GM18951 (cell line): ENCODE measurements around the gene CDKAL1.

Experiments used
- POLR2A ChIP-seq: IDR thresholded peaks from 4 replicates; pipeline ENCODE4 v1.6.1; 2011; ENCODE audit warnings: mild to moderate bottlenecking; ENCODE audit not compliant: insufficient read length, insufficient read depth; ENCODE audit errors: extremely low read depth
- in situ Hi-C: fragments of 300-500 bp; cut with MboI; formaldehyde crosslinking; loops from one replicate; pipeline ENCODE4 v1.12.0; 2022; ENCODE audit warnings: low sequenced_read_pairs, mixed read lengths, inconsistent platforms; ENCODE audit not compliant: unreplicated experiment

Gene CDKAL1

DNA sequence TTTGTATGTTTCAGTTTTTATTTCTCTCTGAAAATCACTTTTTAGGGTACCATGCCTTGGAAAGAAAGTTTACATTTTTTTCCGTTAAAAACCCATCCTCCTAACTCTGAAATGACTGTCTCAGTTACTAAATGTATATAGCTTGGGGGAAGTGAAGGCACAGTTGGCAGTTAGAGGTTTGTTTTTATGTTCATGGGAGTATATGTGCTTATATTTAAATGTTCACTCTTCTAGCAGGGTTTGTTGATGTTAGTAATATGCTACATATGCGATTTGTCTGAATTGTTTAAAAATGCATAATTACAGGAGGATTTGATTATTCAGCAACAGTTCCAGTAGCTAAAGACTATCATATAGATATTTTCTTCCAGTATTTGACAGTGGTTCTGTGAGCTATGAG is 31.1 kb downstream of the CDKAL1 start:
- no peak for TF ChIP-seq POLR2A

DNA sequence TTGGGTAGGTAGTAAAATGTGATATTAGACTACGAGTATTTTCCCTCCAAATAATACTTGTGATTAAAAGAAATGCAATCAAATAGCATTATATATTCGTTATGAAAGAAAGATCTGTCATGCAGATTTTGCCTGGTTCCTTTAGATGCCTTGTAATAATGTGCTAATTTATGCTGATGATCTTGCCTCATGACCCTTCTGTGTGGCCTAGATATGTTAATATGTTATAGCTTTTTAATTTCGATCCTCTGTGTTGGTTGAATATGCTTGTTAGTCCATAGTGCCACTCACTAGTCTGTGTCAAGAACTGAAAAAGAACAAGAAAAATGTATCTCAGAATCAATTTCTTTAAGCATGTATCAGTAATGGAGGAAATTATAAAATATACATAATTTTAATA is 31.9 kb downstream of the CDKAL1 start:
- no peak for TF ChIP-seq POLR2A
- in situ Hi-C loops = loop anchor here (25.0 kb wide), 3 partner anchors 621 to 1021 kb away; partner anchors contain the start of gene SOX4

More for the DNA sequence above, 31.1 kb downstream of the CDKAL1 start:
- in situ Hi-C loops = loop anchor here (25.0 kb wide), 3 partner anchors 622 to 1022 kb away; partner anchors contain the start of gene SOX4

DNA sequence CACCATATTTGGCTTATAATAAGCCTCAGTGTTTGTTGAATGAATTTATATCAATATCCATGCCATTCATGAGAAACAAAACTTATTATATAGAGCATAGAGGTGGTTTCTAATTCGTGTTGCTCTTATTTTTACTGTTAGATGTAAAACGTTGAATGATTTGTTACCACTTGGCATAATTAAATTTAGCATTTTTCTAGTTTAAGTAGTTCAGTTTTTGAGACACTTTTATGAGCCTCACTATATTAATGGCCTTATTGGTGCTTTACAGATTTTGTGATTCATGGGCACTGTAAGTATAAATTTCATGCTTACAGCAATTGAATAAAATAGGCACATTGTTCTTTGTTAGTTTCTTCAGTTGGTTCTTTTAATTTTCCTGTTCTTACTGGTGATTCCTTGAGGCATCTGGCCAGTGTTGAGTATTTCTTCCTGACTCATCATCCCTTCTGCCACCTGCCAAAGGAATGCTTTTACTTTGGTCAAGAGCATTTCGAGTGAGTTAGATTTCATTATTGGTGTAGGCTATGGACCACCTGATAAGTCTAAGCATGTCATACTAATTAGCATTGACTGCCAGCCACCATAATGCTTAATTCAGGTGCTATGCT is 34.8 kb downstream of the CDKAL1 start:
- in situ Hi-C loops = loop anchor here (25.0 kb wide), 3 partner anchors 618 to 1018 kb away; partner anchors contain the start of gene SOX4
- no peak for TF ChIP-seq POLR2A

DNA sequence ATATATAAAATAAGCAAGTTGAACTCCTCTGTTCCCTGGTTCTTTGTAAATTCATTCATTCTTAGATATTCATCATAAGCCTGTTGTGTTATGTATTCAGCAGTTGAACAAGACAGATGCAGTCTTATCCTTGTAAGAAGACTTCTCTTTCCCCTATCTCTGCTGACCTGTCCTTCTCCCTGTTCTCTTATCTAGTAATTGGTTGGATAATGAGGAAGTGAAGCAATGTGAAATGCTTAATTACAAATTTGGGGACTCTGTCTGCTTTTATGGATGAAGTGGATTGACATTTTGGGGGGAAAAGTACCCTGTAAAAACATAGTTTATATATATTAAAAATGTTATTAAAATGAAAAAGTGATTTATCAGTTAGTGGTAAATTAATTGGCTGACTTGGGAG is 37.0 kb downstream of the CDKAL1 start:
- in situ Hi-C loops = loop anchor here (25.0 kb wide), 3 partner anchors 616 to 1016 kb away; partner anchors contain the start of gene SOX4
- no peak for TF ChIP-seq POLR2A

GRCh38 chr6:20572288-20572687 is 38.0 kb downstream of the CDKAL1 start:
- no peak for TF ChIP-seq POLR2A
- in situ Hi-C loops = loop anchor here (25.0 kb wide), 3 partner anchors 615 to 1015 kb away; partner anchors contain the start of gene SOX4

- no peak for TF ChIP-seq POLR2A
- in situ Hi-C loops = loop anchor here (25.0 kb wide), 3 partner anchors 614 to 1014 kb away; partner anchors contain the start of gene SOX4
These were observed 38.7 kb downstream of the CDKAL1 start for GRCh38 chr6:20572940-20573339.

- TF ChIP-seq POLR2A = no peak
- in situ Hi-C loops = loop anchor here (25.0 kb wide), 3 partner anchors 613 to 1013 kb away; partner anchors contain the start of gene SOX4
These were observed 40.1 kb downstream of the CDKAL1 start for GRCh38 chr6:20574355-20574754.

DNA sequence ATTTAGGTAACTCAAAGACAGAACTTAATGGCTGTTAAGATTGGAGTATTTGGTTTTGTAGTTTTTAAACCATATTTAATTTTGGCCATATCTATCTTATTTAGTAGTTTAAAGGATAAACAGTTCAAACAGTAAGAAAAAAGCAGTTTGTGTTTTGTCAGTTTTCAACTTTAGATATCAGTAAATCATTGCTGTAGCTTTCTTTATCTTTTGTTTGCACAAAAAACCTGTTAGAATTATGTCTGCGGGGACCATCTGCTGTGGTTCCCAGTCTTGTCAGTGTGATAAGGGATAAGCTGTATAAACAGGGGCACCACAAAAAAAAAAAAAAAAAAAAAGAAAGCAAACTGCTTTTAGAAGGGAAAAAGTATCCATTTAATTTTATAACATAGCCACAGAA is 40.9 kb downstream of the CDKAL1 start:
- no peak for TF ChIP-seq POLR2A
- in situ Hi-C loops = no loop called here

GRCh38 chr6:20575704-20576451 is 41.6 kb downstream of the CDKAL1 start:
- in situ Hi-C loops = no loop called here
- no peak for TF ChIP-seq POLR2A

- in situ Hi-C loops = no loop called here
- TF ChIP-seq POLR2A = no peak
These were observed 43.0 kb downstream of the CDKAL1 start for GRCh38 chr6:20577173-20577688.

GRCh38 chr6:20581070-20581469 is 46.8 kb downstream of the CDKAL1 start:
- TF ChIP-seq POLR2A = no peak
- in situ Hi-C loops = no loop called here

GRCh38 chr6:20582586-20583443 is 48.6 kb downstream of the CDKAL1 start:
- TF ChIP-seq POLR2A = no peak
- in situ Hi-C loops = no loop called here

- in situ Hi-C loops = no loop called here
- no peak for TF ChIP-seq POLR2A
These were observed 49.2 kb downstream of the CDKAL1 start for GRCh38 chr6:20583444-20583800.

DNA sequence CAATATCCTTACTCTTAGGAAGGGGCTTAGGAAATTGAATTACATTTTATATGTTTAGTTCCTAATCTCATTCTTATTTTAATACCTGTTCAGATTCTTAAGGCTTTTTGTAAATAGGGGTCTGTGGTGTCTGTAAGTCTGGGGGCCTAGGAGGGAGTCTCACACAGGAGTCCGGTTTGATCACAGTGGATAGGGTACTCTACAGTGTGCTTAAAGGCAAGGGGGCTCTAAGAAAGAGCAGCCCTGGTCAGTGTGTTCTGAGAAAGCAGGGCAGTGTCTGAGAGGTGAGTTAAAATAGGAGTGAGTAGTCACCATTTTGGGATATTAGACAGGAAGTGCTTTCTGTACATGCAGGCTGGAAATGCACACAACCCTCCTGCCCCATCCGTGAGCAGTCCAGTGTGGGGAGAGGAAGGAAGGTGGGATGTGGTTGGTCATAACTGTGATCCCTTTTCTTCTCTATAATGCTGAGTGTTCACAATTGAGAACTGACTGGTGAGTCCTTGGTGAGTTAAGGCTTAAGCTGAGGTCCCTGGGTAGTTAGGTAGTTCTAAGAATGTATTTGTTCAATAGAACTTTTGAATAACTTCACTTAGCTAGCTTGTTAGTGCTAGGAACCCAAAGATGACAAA is 50.0 kb downstream of the CDKAL1 start:
- in situ Hi-C loops = no loop called here

More for the DNA sequence above, 50.0 kb downstream of the CDKAL1 start:
- no peak for TF ChIP-seq POLR2A
